HG02798 (cell line): ENCODE measurements around the gene DYNC2LI1.

Source experiments
- ATAC-seq: cut with Tn5 transposase; IDR thresholded peaks from one replicate; pipeline ENCODE4 v1.9.1; 2021; ENCODE audit warnings: mild to moderate bottlenecking; ENCODE audit not compliant: unreplicated experiment, poor library complexity

Gene DYNC2LI1

DNA sequence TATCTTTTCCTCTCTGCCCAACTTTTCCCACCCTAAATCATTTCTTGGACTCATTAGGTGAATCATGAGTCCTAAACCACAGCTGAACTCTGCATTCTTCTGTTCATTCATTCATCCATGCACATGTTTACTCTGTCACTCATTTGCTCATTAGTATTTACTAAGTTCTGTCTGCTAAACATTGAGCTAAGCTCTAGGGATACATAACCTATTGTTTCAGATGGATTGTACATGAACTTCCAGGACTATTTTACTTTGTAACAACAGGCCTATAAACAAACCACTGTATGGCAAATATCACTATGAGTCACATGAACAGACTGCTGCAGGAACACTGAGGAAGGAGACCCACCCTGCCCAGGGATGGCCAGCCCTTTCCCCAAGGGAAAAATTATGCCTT is 14.6 kb upstream of the DYNC2LI1 start:
- ATAC-seq, result no peak

DNA sequence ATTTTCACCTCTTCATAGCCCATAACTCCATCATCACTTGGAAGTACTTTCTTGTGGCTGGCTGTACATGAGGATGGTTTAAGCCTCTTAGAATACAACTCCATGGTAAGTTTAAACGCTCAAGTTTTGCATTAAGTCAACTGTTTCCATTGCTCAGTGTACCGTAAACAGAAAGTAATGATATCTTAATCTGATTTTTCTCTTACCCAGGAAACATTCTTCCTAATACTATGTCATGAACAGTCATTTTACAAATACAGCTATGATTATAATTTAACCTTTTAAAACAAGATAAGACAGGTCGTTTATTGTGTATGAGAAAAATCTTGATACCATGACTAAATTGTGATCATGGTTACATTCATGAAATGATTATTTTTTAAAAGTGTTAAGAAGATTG is 11.6 kb upstream of the DYNC2LI1 start:
- ATAC-seq, result no peak

- no peak for ATAC-seq
Measured at GRCh38 chr2:43763091-43763490, 10.7 kb upstream of the DYNC2LI1 start.

DNA sequence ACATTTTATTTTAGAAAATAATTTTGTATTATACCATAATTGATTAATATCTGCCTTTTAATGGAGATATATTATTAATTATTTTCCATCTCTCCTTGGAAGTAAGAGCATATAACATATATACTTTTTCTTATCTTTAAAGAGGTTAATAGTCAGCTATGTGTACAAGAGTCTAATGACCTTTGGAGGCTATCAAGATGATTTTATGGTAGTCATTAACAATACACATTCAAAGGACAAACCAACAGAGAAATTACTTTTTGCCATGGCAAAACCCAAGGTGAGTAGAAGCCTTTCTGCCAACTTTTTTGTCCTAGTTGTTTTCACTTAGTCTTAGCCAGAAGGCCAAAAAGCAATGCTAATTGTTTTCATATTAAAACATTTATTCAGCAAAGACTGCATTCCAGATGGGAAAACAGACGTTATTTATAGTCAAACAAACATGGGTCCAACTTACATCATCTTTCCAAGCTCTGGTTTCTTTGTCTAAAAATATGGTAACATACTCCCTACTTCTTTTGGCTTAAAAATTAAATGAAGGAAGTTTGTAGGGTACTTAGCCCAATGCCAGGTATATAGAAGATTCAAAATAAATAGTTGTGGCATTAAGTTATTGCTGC is 9.6 kb upstream of the DYNC2LI1 start:
- ATAC-seq, result no peak

DNA sequence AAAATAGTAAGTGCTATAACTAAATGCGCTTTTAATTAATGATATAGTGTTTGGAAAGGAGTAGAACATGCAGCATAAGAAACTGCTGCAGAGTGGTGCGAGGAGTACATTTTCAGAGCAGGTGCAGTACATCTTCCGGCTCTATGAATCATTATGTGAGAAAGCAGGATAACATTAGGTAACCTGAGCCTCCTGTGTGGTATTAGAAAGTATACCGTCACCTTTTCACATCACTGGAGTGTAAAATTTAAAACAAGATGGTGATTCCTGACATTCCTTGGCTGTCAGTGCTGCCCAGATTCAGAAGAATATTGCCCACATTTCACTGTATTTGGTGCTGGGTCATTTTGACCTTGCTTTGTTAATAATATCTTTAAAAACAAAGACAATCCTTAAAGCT is 7.8 kb upstream of the DYNC2LI1 start:
- no peak for ATAC-seq

- ATAC-seq, result no peak
Measured at GRCh38 chr2:43774617-43775016, 778 bp downstream of the DYNC2LI1 start.

DNA sequence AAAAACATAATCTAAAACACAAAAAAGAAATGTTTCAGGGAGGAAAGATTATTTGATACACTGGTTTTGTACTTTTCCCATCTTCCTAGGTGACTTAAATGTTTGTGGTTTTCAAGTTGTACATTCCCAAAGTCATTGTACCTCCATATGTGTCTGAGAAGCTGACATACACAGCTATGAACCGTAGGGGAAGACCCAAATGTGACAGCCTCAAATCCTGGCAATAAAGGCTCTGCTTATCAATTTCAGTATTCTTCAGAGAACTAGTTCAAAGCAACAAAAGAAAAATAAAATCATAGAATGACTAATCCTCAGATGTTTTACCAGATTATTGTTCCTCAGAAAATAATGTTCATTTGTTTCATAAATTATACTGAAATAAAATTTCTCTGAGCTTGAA is 2.5 kb downstream of the DYNC2LI1 start:
- ATAC-seq, result no peak

DNA sequence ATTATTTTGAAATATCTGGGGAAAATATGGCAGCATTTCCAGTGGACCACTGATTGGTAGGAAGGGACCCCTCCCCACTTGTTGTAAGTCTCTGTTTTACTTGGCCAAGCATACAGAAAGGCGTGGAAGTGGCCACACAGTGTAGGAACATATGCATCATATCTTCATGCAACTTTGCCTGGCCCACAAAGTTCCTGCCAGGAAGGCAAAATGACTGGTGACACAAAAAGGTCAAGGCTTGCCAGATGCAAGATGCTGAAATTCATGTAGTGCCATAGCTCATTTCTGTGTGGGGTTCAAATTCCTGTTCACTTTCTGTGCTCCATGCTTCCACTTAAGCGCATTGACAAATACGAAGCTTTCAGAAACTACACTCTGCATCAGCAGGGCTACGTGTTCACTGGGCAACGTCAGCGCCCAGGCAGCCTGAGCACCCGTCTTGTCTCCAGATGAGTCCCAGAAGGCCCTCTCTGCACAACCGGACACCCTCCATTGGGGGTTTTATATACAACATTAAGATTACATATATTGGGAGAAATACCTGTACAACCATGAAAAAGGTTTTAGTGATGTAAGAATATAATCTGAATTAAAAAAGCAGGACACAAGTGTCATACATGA is 3.6 kb downstream of the DYNC2LI1 start:
- ATAC-seq, result no peak

DNA sequence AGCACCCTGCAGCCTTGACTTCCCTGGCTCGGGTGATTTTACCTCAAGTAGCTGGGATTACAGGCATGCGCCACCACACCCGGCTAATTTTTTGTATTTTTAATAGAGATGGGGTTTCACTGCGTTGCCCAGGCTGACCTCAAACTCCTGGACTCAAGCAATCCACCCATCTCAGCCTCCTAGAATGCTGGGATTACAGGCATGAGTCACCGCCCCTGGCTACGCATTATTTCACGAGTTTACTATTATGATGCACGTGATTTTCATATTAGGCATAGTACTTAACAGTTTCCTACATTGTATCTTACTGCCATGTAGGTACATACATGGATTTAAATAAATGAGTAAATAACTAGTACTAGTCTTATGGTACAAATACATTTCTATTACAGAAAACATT is 4.4 kb downstream of the DYNC2LI1 start:
- ATAC-seq, result no peak

DNA sequence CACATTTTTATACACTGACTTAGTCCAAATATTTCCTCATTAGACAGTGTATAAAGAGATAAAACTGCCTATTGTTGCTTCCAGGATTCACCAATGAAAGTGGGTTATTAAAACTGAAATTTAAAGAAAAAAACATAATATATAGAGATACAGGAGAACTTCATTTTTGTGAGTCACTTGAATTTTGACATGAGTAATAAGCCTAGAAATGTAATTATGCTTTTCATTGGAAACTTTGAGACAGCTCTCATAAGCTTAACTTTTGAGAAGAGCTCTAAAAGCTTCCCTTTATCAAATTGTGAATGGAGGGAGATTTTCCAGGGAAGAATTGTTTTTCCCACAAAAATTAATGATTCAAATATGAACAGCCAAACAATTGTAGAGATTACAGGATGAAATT is 14.1 kb downstream of the DYNC2LI1 start:
- ATAC-seq, result no peak

- no peak for ATAC-seq
Measured at GRCh38 chr2:43788646-43789045, 14.8 kb downstream of the DYNC2LI1 start.

DNA sequence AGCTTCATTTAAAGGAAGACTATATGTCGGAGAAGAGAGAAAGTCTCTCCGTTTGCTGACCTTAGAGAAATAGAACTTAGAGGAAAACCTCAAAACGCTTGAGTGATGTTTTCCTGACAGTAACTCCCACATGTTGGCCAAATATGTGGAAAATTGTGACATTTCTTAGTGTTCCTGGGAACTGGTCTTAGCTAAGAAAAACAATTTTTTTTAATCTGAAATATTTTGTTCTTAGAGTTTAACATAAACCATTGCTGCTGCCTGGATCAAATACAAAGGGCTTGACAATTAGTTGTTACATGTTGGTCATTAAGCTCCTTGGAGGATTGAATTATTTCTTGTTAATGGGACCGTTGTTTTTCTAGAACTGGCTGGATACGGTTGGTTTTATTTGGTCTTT is 16.3 kb downstream of the DYNC2LI1 start:
- no peak for ATAC-seq

DNA sequence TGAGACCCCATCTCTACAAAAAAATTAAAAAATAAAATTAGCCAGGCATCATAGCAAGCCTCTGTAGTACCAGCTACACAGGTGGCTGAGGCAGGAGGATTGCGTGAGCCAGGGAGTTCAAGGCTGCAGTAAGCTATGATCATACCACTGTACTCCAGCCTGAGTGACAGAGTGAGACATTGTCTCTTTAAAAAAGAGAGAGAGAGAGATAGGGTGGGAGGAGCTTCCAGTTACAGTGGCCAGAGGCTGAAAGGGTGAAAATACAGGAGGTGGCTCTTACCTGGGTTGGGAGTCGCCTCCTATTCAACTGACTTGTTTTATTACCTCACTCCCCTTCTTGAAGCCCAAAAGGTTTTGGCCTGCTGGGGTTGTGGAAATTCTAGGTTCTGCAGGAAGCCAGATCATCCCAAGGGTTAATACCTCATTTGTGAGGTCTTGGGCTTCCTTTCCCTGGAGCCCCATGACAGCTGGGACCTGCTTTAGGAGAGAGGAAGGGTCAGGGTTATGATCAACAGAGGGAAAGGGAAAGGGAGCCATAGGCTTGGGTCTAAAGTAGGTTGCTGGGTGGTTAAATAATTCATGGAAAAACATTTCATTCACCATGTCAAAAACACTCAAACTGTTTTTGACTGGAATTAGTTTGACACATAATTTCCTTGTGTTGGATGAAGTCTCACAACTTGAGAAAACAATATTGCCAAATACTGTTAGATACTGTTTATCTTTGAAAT is 17.4 kb downstream of the DYNC2LI1 start:
- ATAC-seq, result no peak

GRCh38 chr2:43792653-43793052 is 18.8 kb downstream of the DYNC2LI1 start:
- no peak for ATAC-seq

- no peak for ATAC-seq
Measured at GRCh38 chr2:43794956-43795355, 21.1 kb downstream of the DYNC2LI1 start.

GRCh38 chr2:43796206-43796605 is 22.4 kb downstream of the DYNC2LI1 start:
- ATAC-seq, result no peak

GRCh38 chr2:43798300-43798699 is 24.5 kb downstream of the DYNC2LI1 start:
- ATAC-seq, result no peak

- no peak for ATAC-seq
Measured at GRCh38 chr2:43800894-43801293, 27.1 kb downstream of the DYNC2LI1 start.

DNA sequence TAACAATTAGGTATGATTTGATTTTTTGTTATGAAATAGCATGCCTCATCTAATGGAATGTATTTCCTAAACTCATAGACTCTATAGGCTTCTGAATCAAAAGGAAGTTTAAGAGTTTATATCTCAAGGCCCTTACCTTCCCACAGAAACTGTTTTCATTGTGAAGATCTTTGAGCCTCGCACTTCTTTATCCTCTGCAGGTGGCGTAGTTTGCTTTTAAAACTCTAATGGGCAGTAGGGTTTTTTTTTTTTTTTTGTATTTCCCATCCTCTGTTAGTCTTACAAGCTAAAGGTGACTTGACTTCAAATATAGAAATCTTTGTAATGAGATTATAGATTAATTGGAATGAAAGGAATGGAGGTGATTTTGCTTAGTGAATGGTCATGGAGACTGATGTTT is 28.3 kb downstream of the DYNC2LI1 start:
- no peak for ATAC-seq

GRCh38 chr2:43803113-43803512 is 29.3 kb downstream of the DYNC2LI1 start:
- ATAC-seq, result no peak

GRCh38 chr2:43806719-43807031 is 32.8 kb downstream of the DYNC2LI1 start:
- ATAC-seq, result no peak

DNA sequence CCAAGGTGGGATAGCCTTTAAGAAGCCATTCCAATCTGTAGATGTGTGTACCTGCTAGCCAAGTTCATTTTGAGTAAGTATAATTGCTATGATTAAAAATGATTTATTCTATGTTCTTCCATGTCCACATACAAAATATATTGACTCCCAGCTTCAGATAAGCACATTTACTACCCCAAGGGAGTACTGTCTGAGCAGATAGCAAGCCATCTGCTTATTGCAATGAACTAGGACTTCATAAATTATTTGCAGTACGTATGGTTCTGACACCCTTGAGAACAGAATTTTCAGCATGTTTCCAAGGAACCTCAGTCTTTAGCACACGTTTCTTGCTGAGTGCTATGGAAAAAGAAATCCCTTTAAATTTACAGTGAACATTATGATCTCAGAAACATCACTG is 36.6 kb downstream of the DYNC2LI1 start:
- ATAC-seq, result no peak
